NOMO-1 treated with DMSO at 0.1 percent for 48 hours (cell line): ENCODE results near the gene S100PBP.
"Not testable (repeated sequence)": the region's sequence is repeated elsewhere in the genome, so short reads cannot be mapped to it uniquely, and the experiment has no call there.

Experiments
- DNase-seq: peaks from one replicate; lab custom pipeline; 2025; ENCODE audit not compliant: unreplicated experiment; lab: John Stamatoyannopoulos, UW

S100PBP gene

DNA sequence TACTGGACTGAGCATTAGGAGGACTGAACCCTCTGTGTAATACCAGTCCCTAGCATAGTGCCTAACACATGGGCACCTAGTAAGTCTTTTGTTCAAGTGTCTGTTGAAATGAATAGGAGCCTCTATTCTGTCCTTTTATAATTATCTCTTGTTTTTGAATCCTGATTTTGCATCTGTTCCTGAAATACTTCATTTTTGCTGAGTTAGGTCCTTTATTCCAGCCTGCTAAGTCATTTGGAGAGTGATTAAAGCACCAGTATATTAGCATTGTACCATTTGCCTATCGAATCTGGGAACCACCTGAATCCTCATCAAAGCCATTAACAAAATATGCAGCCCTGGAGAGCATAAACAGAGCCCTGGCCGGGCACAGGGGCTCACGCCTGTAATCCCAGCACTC is 32.6 kb upstream of the S100PBP start:
- no peak for DNase-seq

DNA sequence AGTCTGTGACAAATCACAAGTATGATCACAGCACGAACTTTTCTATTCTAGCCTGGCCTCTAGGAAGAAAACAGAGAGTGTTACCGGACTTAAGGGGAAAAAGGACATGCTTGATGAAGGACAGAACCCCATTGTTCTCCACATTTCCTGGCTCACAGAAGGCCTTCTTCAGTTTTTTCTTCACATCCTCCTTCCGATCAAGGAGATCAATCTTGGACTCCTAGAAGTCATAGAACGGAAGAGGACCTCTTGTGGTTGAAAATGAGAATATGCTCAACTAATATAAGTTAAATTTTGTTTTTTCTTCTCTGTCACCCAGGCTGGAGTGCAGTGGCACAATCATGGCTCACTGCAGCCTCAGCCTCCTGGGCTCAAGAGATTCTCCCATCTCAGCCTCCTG is 30.6 kb upstream of the S100PBP start:
- DNase-seq = no peak

DNA sequence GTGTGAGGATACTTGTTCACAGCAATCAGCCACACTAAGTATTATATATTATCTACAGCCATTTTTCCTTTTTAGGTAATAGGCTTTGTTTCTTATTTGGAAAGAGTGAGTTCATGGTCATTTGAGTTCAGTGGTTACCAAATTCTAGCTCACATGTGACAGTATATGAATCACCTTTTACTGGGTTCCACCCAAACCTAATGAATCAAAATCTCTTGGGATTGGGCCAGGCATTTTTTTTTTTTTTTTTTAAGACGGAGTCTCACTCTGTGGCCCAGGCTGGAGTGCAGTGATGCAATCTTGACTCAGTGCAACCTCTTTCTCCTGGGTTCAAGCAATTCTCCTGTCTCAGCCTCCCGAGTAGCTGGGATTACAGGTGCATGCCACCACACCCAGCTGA is 28.1 kb upstream of the S100PBP start:
- DNase-seq = not testable (repeated sequence)

DNA sequence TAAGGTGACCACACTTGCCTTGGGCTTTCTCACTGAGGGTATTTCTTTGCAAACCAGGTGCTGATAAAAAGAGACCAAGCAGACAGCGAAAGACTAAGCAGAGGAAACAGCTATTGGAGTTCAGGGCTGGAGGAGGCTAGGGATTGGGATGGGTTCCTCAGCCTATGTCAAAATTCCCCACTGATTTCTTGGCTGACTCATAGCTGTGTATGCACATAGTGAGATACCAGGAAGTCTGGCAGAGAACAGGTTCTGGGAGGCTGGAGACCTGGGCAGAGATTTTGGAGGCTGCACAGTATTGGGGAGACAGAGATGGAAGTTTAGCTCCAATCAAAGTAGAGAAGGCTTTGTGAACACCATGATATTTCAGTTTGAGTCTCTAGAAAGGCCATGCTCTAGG is 25.6 kb upstream of the S100PBP start:
- no peak for DNase-seq

DNA sequence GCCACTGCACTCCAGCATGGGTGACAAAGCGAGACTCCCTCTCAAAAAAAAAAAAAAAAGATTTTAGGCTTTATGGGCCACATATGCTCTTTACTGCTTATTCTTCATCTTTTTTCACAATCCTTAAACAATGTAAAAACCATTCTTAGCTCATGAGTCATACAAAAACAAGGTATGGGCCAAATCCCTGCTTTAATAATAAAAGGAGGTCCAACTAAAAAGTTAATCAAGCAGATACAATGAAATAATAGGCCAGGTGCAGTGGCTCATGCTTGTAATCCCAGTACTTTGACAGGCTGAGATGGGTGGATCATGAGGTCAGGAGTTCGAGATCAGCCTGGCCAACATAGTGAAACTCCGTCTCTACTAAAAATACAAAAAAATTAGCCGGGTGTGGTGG is 21.7 kb upstream of the S100PBP start:
- not testable (repeated sequence) for DNase-seq

DNA sequence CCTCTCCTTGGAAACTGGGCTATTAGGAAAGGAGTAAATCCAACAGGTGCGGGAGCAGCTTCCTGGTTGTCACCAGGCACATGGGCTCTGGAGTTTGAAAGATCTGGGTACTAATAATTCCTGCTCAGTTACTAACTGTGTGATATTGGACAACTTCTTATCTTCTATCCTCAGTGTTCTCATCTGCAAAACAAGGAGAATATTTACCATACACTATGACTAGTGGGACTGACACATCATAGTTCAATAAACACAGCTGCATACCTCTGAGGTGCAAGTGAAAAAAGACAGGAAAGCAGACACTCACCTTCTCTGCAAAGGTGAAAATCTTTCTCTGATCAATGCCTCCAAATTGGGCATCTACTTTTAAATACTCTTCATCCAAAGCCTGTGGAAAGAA is 20.0 kb upstream of the S100PBP start:
- no peak for DNase-seq

DNA sequence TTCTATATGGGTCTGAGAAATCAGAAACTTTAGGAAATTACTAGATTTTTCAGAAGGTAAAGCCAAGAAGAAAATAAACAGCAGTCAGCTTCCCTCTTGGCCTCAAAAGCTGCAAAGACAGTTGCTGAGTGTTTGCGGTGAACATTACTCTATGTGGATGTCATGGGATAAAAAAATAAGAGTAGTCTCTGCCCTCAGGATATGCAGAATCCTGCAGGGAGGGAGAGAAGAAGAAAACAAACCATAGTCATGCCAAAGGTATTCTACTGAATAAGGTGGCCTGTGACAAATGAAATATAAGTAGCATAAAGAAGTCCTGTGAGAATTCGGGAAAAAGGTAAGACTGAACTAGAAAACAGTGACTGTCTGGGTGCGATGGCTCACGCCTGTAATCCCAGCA is 19.3 kb upstream of the S100PBP start:
- DNase-seq = no peak

DNA sequence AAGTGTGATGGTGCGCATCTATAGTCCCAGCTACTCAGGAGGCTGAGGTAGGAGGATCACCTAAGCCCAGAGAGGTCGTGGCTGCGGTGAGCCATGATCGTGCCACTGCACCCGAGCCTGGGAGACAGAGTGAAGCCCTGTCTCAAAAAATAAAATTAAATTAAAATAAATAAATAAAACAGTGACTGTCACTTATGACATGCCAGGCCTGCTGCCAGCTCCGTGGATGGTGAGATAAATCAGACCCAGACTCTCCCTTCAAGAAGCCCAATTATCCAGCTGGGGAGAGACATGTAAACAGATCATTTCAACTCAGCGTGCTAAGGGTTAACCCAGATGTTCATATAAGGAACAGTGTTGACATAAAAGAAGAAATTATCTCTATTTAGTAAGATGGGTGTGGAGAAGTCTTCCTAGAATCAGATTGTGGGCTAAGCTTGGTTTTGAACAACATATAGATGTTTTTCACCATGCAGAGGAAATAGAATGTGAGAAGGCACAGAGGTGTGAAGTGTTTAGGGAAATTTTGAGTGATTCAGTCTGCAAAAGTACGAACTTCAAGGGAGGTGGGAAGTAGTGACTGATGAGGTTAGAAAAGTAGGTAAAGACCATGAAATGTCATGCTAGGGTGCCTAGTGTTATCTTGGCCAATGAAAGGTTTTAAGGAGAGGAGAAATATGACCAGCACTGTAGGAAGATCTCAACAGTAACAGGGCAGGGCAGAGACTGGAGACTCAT is 18.6 kb upstream of the S100PBP start:
- DNase-seq = no peak

DNA sequence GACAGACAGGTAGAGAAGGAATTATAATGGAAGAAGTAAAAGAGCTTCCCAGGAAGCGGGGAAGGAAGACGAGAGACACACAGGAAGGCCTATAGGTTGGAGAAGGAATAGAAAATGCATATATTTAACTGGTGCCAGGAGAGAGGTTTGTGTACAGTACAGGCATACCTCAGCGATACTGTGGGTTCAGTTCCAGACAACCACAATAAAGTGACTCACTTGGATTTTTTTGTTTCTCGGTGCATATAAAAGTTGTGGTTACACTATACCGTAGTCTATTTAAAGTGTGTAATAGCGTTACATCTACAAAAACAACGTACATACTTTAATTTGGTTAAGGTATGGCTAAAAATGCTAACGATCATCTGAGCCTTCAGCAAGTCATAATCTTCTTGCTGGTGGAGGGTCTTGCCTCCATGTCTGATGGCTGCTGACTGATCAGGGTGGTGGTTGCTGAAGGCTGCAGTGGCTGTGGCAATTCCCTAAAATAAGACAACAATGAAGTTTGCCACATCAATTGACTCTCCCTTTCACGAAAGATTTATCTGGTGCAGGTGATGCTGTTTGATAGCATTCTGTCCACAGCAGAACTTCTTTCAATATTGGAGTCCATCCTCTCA is 16.2 kb upstream of the S100PBP start:
- no peak for DNase-seq

DNA sequence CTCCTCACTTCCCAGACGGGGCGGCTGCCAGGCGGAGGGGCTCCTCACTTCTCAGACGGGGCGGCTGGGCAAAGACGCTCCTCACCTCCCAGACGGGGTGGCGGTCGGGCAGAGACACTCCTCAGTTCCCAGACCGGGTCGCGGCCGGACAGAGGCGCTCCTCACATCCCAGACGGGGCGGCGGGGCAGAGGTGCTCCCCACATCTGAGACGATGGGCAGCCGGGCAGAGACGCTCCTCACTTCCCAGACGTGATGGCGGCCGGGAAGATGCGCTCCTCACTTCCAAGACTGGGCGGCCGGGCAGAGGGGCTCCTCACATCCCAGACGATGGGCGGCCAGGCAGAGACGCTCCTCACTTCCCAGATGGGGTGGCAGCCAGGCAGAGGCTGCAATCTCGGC is 13.0 kb upstream of the S100PBP start:
- DNase-seq = not testable (repeated sequence)

DNA sequence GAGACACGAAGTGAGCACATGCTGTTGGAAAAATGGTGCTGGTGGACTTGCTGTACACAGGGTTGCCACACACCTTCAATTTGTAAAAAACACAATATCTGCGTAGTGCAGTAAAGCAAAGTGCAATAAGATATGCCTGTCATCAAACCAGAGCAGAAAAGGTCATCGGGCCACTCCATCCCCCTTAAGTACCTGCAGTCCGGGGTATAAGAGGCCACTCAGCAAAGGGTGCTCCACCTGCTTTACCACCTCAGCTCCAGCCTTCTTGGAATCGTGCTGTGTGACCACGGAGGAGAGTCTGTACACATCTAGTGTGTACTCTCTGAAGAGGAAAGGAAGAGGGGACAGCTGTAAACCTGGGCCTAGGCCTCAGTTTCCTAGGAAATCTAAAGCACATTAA is 11.2 kb upstream of the S100PBP start:
- DNase-seq = no peak

DNA sequence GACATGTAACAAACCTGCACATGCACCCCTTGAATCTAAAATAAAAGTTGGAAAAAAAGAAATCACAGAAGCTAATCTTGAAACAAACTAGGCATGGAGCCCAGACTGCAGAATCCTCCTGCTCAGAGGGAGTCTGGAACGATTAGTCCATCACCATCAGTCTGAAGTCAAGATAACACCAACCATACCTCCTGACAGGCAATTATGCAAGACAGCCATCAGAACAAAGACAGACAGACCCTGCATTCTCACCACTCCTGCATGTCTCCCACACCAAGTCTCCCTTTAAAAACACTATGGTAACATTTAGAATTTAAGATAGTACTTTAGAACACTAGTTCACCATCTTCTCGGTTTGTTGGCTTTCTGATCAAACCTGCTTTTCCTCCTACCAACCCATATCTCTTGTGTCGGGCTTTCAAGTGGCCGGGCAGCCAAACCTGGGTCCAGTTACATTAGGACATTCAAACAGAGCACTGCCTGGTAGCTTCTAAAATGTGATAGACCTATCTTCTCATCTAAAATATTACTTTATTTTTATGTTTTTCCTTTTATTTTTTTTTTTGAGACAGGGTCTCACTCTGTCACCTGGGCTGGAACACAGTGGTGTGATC is 10.4 kb upstream of the S100PBP start:
- no peak for DNase-seq

DNA sequence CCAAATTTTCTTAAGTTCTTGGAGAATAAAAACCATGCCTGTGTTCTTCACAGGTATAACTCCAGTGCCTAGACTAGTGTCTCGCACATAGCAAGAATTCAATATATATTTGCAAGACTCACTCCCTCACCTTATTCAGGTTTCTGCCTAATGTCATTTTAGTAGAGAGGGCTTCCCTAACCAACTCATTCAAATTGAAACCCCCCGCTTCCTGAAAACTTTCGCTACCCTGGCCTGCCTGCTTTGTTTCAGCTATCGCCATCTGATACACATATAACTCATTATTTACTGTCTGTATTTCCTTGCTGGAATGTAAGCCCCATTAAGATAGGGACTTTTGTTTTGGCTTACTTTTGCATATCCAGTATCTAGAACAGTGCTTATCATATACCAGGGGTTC is 8.9 kb upstream of the S100PBP start:
- DNase-seq = no peak

DNA sequence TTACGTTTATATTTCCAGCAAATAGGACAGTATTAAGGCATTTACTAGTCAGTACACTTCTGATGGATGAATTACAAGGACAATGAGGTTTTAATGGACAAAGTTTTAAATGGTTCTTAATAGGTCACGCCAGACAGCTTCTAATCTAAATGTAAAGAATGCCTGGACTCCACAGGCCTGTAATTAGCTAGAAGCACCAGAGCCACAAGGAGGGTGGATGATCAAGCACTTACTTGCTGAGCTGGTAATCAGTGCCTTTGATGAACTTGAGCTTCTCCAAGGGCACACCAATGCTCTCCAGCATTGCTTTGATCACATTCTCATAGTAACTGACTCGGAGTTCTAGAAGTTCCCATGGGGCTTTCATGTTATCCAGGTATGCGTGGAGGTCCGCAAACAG is 7.1 kb upstream of the S100PBP start:
- no peak for DNase-seq

DNA sequence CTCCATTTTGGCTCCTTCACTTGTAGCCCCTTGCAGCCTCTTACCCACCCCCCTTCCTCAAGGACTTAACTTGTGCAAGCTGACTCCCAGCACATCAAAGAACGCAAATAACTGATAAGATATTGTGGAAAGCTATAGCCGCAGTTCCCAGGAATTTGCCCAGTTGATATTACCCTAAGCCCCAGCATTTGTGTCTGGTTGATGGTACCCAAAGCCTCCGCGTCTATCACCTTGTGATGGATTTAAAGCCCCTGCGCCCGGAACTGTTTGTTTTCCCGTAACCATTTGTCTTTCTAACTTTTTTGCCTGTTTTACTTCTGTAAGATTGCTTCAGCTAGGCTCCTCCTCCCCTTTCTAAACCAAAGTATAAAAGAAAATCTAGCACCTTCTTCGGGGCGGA is 6.2 kb upstream of the S100PBP start:
- no peak for DNase-seq

DNA sequence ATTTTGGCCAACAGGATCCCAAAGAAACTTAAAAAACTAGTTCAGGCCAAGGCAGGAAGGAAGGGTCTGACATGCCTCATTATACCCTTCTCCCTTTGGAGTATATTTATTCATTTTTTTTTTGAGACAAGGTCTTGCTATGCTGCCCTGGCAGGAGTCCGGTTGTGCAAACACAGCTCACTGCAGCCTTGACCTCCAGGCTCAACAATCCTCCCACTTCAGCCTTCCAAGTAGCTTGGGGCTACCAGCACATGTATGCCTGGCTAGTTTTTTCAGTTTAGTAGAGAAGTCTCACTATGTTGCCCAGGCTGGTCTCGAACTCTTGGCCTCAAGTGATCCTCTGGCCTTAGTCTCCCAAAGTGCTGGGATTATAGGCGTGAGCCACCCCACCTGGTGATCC is 5.5 kb upstream of the S100PBP start:
- no peak for DNase-seq

DNA sequence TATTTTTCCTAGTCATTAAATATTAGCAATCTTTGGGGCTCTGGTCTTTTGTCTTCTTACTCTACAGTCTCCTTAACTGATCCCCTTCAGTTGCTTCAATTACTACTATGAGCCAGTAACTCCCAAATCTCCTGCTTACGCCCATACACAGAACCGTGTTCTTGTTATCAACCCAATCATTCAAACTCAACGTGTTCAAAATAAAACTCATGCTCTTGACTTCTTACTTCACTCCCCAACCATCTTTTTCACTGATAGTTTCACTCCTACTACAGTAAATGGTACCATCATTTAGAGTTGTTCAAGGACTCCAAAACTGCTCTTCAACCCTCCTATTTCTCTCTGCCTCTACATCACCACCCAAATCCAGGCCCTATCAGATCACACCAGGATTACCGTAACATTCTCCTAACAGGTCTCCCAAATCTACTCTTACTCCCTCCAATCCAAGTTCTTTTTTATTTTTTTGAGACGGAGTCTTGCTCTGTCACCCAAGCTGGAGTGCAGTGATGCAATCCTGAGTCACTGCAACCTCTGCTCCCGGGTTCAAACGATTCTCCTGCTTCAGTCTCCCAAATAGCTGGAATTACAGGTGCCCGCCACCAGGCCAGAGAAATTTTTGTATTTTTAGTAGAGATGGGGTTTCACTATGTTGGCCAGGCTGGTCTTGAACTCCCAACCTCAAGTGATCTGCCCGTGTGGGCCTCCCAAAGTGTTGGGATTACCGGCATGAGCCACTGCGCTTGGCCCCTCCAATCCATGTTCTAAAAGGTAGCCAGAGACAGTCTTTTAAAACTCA is 3.3 kb upstream of the S100PBP start:
- no peak for DNase-seq

DNA sequence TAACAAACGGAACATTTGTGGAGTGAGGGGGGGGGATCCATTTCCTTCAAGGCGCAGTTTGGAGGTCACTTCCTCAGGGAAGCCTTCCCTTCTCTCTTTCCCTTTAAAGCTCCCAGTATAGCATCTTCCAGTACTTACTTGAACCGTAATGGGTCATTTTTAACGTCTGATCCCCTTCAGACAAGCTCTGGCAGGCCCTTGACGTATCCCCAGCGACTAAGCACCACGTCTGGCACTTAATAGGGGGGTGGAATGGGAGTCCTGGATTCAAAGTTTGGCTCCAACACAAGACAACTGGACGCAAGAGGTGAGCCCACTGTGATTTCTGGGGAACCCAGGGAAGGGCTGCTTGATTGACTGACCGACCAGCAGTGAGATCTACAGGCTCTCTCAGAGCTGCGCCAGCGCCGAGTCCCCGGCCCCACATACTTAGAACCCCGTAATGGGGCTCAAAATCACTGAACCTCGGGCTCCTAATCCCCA is 736 bp upstream of the S100PBP start:
- DNase-seq = peak; percentile 52

DNA sequence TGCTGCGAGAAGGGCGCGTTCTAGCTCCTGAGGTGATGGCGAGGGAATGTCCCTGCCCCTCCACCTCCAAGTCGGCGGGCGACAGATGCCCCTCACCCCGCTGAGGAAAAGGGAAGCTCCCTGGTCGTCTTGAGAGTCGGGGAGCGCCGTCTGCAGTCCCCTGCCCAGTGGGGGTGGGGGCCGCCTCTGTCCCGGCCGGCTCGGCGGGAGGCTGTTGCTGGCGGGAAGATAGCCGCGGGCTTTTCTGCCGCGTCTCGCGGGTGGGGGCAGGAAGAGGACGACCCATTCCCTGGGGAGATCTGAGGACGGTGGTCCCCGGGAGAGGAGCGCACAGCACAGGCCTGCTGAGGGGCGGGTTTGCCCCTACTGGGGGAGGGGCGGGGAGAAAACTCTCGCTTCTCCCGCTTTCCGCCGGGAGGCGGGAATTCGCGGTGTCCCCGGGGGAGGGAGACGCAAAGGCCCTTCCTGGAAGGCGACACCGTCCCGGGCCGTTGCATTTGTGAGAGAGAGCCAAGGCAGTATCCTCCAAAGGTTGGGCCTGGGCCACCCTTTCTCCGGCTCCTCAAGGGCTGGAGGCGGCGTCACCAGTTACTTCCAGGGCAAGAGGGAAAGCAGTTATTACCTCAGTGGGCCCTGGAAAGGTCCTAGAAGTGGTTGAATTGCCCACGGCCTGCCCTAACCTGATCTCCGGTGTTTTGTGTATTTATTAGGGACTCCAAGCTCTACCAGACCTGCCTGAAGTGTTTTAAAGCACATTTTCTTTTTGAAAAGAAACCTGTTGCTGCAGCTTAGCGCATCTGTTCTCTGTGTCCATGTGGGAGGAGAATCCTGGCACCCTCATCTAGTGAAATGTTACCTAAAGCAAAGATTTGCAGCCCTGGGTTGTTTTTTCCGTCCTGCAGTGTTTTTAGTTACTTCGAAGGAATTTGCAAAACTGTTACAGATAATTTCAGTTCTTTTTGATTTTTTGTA is 648 bp downstream of the S100PBP start:
- DNase-seq = peak; percentile 41

DNA sequence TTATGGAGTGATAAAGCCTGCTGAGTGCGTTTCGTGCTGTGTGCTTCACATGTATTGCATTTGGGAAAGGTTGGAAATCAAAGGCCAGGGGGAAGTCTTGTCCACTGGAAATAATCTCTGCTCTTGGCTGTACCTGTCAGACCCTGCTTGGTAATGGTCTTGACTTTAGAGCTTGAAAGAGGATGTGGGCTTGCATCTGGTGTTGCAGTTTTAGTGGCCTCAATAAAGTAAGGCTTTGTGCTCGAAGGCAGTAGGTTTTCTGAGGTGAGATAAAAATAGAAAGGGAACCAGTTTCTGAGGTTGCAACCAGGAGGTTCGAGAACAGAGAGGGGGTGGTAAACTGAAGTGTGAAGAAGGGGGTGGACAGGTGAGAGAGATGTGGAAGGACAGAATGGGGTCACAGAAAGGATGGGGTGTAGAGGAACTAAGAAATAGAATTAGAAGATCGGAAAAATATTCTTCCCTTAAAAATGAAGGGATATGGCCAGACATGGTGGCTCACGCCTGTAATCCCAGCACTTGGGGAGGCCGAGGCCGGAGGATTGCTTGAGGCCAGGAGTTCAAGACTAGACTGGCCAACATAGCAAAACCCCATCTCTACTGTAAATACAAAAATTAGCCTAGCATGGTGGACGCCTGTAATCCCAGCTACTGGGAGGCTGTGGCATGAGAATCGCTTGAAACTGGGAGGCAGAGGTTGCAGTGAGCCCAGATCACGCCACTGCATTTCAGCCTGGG is 1.5 kb downstream of the S100PBP start:
- peak; percentile 71 for DNase-seq
